Retinal pigment epithelial cell (primary cell): ENCODE data around the gene MKLN1.

Experiments
- DNase-seq: peaks from one replicate; pipeline ENCODE4 v3.0.0-alpha.2; 2010; ENCODE audit warnings: low read depth
- H3K4me3 ChIP-seq: 2 replicates; pipeline ENCODE4 v1.5.1; 2011; ENCODE audit warnings: mild to moderate bottlenecking, low read length, control low read depth, moderate library complexity
- TF ChIP-seq, protein P1 (sequence below): conservative IDR thresholded peaks from 2 replicates; pipeline ENCODE4 v1.5.1; 2011; ENCODE audit warnings: low read depth, low read length, control low read depth, inconsistent platforms

The MKLN1 gene

DNA sequence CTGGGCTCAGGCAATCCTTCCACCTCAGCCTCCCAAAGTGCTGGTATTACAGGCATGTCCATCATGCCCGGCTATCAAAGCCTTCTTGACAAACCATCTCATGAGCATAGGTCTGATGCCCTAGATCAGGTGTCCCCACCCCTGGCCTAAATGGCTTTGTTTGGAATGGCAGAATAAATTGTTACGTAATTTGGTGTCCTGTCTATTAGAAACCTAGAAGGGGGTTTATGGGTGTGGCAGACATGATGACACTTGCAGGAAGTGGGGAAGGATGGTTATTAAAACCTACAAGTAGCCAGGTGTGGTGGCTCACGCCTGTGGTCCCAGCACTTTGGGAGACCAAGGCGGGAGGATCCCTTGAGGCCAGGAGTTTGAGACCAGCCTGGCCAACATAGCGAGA, 38.6 kb upstream of the MKLN1 start:
- TF ChIP-seq, protein P1, sequence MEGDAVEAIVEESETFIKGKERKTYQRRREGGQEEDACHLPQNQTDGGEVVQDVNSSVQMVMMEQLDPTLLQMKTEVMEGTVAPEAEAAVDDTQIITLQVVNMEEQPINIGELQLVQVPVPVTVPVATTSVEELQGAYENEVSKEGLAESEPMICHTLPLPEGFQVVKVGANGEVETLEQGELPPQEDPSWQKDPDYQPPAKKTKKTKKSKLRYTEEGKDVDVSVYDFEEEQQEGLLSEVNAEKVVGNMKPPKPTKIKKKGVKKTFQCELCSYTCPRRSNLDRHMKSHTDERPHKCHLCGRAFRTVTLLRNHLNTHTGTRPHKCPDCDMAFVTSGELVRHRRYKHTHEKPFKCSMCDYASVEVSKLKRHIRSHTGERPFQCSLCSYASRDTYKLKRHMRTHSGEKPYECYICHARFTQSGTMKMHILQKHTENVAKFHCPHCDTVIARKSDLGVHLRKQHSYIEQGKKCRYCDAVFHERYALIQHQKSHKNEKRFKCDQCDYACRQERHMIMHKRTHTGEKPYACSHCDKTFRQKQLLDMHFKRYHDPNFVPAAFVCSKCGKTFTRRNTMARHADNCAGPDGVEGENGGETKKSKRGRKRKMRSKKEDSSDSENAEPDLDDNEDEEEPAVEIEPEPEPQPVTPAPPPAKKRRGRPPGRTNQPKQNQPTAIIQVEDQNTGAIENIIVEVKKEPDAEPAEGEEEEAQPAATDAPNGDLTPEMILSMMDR = no peak
- H3K4me3 ChIP-seq = no peak overlapping the region
- no peak for DNase-seq

DNA sequence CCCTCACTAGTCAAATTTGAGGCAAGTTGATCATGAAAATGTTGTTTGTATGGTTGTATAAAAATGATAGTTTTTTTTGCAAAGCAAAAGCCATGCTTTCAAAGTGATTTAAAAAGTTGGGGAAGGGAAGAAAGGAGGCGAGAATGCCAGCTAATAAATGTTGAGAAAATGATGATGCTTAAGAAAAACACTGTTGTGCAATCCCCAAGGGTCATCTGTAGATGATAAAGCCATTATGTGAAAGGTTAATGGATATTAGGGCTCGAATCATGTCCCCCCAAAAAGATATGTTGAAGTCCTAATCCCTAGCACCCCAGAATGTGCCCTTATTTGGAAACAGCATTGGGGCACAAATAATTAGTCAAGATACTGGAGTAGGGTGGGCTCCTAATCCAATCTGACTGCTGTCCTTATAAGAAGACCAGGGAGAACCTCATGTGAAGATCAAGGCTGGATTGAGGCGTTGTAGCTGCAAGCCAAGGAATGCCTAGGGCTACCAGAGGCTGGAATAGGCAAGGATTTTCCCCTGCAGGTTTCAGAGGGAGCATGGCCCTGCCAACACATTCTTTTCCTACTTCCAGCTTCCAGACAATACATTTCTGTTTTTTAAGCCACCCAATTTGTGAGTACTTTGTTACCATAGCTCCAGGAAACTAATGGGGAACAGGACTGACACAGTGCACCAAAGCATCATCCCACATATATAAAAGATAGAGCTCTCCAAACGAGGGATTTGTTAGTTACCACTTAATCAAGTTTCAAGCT, 35.4 kb upstream of the MKLN1 start:
- TF ChIP-seq, protein P1 = no peak
- no peak overlapping the region for H3K4me3 ChIP-seq
- no peak for DNase-seq

DNA sequence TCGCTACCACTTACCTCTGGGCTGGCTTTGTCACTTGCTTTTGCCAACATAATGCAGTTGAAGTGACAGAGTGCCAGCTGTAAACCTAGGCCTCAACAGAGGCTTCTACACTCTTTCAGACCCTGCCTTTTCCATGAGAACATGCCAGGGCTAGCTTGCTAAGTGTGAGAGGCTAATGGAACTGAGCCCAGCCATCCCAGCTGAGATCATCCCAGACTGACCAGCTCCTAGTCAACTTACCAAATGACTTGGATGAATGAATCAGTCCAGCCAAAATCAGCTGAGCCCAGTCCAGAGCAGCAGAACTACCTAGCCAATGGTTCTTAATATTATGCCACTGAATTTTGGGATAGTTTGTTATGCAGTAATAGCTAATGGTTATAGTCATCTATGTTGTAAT, 34.7 kb upstream of the MKLN1 start:
- no peak for DNase-seq
- H3K4me3 ChIP-seq = no peak overlapping the region
- TF ChIP-seq, protein P1 = no peak

DNA sequence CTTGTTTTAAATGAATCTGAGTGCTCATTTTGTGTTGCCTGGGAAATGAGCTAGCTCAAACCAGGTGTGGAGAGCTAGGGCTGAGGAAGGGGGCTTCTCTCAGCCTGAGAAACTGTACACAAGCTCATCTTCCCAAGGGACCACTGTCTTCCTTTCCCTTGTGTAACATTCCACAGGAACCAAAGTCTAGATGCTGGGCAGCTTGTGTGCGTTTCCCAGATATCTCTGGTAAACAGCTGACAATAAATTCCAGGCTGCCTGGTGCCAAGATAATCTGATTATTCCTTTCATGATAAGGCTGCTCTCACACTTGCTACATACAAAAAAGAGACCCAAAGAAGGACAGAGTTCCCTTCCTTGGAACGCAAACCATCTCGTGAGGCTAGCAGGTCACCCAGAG, 33.1 kb upstream of the MKLN1 start:
- TF ChIP-seq, protein P1 = no peak

DNA sequence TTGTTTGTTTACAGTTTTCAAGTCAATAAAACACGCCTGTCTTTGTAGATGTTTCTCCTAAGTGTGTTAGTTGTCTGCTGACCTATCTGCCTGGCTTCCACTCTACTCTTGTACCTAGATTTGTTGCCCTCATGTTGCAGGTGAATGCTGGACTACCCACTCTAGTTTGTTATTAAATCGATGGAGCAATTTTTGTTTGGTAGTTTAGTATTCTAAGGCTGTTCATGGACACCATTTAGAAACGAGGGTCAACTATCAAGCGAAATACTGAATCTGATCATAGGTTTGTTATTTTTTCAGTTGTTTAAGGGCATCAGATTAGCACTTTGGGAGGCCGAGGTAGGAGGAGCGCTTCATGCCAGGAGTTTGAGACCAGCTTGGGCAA, 29.1 kb upstream of the MKLN1 start:
- no peak for DNase-seq
- TF ChIP-seq, protein P1 = no peak
- H3K4me3 ChIP-seq = no peak overlapping the region

More for the DNA sequence above, 33.1 kb upstream of the MKLN1 start:
- peak; percentile 36 for DNase-seq
- H3K4me3 ChIP-seq = no peak overlapping the region

DNA sequence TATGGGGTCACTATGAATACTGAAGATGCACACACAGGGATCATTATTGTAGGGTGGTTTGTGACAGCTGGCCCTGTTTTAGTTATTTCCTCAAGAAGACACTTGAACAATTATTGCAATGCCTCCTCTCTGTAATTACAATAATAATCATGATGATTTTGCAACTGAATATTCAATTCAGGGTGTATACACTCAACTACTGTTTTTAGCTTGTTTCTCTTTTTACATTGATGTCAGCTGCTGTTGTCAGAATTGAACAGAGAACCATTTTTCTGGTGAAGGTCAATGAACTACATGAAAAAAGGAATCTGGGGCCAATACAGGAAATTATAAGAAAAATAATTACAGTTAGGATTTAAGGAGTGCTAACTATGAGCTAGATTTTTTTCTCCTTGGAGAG, 28.6 kb upstream of the MKLN1 start:
- no peak overlapping the region for H3K4me3 ChIP-seq
- DNase-seq = no peak
- TF ChIP-seq, protein P1 = no peak

DNA sequence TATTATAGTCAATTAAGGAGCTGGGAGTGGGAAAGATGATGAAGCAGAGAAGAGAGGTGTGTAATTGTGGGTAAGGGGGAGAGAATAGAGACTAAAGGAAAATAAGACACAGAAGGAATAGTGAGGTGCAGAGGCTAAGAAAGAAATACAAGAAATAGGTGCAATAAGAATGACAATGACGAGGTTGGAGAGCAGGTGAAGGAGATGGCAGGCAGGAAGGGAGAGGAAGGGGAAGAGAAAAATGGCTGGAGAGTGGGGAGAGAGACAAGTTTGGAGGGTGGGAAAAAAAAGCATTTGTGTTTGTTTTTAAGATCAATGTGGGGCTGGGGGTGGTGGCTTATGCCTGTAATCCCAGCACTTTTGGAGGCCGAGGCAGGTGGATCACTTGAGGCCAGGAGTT, 27.6 kb upstream of the MKLN1 start:
- H3K4me3 ChIP-seq = no peak overlapping the region
- TF ChIP-seq, protein P1 = no peak
- DNase-seq = no peak
